ENCODE data around the gene KLHDC4.

Gene KLHDC4

DNA sequence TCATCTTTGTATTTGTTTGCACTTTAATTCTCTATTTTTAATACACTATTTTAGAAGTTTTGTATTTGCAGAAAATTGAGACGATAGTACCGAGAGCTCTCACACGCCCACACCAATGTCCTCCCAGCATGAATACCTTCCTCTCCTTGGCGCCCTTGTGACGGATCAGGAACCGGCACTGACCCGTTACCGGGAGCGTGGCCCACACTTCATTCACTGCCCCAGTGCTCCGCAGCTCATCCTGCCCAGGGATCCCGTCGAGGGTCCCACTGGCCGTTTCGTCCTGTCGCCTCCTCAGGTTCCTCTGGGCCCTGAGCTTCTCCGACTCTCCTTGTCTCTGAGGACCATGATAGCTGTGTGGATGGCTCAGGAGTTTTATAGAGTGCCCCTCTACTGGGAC is 50.6 kb downstream of the KLHDC4 start:
- no peak for DNase-seq

GRCh38 chr16:87713451-87714229 is 52.1 kb downstream of the KLHDC4 start:
- DNase-seq: no peak

- DNase-seq: no peak
These were observed 53.5 kb downstream of the KLHDC4 start for GRCh38 chr16:87712184-87712762.

GRCh38 chr16:87710887-87711286 is 54.9 kb downstream of the KLHDC4 start:
- no peak for DNase-seq

DNA sequence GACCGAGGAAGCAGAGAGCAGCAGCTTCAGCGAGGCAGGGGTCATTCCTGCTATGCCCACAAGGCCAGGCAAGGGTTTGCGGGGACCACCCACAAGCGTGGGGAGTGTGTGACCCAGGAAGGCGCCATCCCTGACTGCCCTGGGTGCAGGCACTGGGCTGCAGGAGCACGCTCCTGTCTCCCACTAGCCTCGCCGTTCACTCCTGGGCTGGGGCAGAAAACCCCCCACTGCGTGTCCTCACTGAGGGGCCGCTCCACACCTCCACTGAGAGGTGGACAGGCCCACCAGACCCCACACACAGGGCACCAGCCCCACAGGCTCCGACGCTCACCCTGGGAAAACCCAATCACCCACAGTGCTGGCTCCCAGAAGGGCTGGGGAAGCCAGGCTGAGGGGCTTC is 56.1 kb downstream of the KLHDC4 start:
- no peak for DNase-seq

- DNase-seq: no peak
These were observed 56.7 kb downstream of the KLHDC4 start for GRCh38 chr16:87708881-87709638.

DNA sequence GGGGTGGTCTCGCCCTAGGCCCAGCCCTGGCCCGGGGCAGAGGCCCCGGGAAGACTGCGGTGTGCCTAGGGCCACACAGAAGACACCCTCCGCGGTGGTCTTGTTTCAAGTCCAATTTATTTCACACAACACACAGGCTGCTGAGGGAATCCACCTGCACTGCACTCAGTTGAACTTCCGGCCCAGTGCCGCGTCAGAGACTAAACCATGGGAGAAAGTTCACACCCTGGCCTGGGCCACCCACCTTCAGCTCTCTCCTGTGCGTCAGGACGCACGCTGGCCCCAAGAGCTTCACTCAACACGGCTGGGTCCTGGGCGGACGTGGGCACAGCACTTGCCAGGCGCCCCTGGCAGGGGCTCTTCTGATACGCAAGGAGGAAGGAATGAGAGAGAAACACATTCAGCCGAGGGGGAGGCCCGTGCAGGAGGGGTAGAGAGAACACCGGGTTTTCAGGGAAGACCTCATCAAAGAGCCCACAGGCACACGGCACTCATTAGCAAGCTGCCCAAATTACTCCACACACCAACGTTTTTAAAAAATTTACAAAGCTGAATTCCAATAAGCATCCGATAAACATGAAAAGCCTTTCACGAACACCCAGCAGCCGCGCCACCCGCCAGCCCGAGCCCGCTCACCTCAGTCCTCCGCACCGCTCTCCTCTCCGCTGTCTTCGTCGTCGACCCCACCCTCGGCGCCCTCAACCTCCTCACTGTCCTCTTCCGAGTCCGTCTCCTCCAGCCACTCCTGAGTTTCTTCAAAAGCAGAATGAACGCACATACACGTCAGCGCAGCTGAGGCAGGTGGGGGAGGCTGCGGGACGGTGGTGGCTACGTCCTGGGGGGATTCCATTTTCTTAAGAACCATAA is 57.8 kb downstream of the KLHDC4 start:
- DNase-seq: no peak

- no peak for DNase-seq
These were observed 58.7 kb downstream of the KLHDC4 start for GRCh38 chr16:87707097-87707496.

DNA sequence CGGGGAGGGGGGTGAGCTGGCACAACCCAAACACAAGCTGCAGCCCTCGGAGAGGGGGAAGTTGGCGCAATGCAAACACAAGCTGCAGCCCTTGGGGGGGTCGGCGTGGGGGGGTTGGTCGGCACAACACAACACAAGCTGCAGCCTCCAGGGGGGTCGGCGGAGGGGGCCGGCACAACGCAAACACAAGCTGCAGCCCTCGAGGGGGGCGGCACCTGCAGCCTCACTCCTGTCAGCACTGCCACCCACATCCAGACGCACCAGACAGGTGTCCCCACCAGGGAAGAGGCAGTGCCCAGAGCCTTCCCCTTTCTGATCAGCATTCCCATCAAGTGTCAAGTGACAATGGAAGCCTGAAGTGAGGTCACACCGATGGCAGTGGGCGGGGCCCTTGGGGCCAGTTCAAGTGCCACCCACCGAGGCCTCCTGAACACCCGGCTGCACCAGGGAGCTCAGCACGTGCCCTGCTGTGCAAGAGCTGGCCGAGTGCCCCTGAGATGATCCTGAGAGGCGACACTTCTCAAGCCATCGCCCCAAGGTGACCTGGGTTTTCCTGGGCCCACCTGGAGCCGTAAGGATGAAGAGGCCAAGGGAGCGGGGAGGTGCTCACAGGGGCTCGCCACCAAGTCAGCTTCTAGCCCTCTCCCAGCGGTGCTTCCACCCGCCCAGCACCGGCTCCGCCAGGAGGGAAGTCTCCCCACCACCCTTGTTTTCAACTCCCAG is 59.3 kb downstream of the KLHDC4 start:
- DNase-seq: no peak

DNA sequence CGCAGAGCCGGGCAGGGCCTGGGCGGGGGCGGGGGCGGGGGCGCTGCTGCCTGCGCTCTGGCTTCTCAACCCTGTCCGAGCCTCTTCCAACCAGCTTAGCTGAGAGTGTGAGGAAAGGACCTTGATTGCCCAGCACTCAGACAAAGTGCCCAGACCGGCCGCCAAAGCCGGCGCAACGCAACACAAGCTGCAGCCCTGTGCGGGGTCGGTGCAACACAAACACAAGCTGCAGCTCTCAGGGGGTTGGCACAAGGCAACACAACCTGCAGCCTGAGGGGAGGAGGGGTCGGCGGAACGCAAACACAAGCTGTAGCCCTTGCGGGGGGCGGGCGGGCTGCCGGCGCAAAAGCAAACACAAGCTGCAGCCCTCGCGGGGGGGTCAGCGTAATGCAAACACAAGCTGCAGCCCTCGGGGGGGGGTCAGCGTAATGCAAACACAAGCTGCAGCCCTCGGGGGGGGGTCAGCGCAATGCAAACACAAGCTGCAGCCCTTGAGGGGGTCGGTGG is 60.0 kb downstream of the KLHDC4 start:
- no peak for DNase-seq

- no peak for DNase-seq
These were observed 60.9 kb downstream of the KLHDC4 start for GRCh38 chr16:87704754-87705353.

GRCh38 chr16:87703835-87704375 is 61.9 kb downstream of the KLHDC4 start:
- no peak for DNase-seq

DNA sequence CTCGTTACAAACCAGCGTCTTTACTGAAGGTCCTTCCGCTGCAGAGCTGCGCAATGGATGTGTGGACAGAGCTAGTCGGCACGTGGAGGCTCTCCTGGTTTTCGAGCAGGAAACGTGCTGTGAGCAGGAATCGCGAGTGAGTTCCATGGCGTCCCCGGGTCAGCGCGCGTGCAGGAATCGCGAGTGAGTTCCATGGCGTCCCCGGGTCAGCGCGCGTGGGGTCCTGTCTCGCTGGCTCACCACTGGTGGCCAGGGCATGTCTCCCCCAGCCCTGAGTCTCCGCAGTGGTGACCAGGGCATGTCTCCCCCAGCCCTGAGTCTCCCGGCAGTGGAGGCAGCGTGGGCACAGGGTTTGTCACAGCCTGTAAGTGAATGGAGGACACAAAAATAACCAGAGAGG is 62.7 kb downstream of the KLHDC4 start:
- DNase-seq: no peak

GRCh38 chr16:87702325-87702811 is 63.4 kb downstream of the KLHDC4 start:
- DNase-seq: no peak

- no peak for DNase-seq
These were observed 64.3 kb downstream of the KLHDC4 start for GRCh38 chr16:87701505-87701921.

GRCh38 chr16:87701078-87701460 is 64.7 kb downstream of the KLHDC4 start:
- DNase-seq: no peak

GRCh38 chr16:87700406-87701077 is 65.2 kb downstream of the KLHDC4 start:
- no peak for DNase-seq

DNA sequence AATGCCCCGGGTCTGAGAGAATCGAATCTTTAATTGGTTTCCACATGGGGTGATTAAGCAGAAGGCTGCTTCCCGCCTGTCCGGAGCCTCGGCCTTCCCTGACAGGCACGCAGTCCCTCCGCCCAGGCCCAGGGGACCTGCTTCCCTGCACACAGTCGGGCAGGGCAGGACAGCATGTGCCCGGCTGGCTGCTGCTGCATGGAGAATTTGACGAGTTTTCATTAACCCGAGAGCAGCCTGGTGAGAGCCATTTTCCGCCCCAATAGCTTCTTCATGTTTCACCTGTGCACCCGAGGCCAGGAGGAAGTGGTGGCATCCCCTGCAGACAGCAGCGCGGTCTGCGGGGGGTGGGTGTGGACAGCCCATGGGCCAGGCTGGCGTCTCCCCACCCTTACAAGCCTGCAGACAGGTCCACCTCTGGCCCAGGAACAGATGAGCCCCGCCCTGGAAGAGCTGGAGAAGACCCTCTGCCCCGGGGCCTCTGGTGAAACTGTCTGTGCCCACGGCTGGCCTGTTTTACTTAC is 67.0 kb downstream of the KLHDC4 start:
- no peak for DNase-seq

GRCh38 chr16:87698241-87698640 is 67.5 kb downstream of the KLHDC4 start:
- no peak for DNase-seq

- no peak for DNase-seq
These were observed 68.0 kb downstream of the KLHDC4 start for GRCh38 chr16:87697792-87698191.
